Effector CD8-positive, alpha-beta T cell (primary cell): Measurements from ENCODE around the gene SDK1.

Experiments used
- DNase-seq: peaks from one replicate; lab custom pipeline; 2025; lab: John Stamatoyannopoulos, UW

The SDK1 gene

DNA sequence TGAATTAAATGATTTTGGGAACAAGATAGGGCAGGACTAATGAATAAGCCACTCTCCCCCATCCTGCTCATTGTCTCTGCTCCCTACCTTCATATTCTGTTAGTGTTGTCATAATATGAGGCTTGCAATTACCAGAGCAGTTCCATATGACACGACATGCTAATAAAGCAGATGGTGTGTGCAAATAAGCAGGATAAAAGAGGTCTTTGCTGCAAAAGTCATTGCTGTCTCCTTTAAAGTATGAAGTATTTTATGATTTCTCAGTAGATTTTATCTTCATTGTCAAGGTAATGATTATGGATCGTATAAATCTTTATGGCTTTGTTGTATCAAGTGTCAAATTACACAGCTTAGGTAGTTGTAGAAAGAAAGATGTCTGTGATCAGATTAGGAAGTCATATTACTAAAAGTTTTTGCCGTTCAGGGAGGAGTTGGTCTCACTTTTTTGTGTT is 114.8 kb downstream of the SDK1 start:
- no peak for DNase-seq

DNA sequence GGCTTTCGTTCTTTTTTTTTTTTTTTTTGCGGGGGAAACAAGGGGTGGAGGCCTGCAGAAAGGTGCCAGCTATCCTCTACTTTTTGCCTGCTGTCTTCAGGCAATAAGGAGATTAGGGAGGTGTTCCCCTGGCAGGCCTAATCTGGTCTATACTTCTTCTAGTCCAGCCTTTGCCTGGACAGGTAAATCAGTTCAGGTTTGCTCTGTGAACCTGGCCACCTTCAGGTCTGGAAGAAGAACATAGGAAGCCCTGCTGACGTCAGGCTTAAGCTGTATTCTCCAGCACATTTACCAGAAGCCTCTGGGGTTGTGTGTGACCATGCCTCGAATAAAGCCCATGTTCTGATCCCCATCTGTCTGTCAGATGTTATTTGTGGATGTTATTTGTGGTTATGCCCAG is 115.4 kb downstream of the SDK1 start:
- no peak for DNase-seq

DNA sequence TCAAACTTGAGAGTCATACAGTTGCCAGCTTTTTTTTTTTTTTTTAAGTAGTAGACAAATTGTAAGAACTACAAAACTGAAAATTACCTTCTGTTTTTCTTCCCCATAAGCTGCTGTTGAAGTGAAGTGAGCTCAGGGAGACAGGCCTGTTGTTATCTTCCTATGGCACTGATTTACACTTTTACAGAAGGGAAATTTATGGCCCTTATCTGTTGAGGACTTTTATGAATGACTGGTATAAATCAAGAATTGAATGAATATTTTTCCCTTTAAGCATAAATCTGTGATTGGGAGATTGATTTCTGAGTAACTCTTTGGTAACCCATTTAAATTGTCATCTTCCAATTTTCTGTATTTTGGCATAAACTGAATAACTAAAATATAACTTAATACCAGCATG is 124.0 kb downstream of the SDK1 start:
- DNase-seq: no peak

DNA sequence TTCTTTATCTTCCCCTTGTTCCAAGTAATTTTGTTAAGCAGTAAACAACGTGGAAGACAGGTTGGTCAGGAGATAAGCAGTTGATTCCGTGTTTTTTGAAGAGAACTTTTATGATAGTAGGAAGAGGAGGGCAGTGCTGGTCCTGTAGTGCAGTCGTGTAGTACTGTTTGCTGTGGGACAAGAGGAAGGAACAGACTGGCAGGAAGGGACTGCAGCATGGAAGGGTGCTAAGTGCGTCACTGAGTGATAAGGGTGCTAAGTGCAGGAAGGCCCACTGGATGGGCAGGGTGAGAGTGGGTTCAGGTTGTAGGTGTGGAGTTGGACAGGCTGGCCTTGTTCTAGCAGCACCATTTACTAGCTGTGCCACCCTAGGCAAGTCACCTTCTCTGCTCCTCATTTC is 125.0 kb downstream of the SDK1 start:
- no peak for DNase-seq

DNA sequence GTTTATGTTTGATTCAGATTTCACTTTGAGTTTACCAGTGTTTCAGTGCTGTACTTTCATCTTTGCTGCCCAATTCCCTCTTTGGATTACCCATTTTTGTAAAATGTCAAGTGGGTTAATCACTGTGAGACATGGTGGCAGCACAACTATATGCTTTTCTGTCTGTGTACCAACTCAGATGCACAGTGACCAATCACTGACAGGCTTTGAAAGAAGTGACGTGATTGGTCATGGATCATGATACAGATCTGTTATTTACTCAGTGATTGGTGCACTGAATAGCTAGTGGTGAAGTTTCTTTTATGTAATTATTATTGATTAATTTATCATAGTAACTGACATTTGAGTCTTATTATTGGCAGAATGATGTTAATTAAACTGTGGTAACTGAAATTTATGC is 126.9 kb downstream of the SDK1 start:
- DNase-seq: no peak

DNA sequence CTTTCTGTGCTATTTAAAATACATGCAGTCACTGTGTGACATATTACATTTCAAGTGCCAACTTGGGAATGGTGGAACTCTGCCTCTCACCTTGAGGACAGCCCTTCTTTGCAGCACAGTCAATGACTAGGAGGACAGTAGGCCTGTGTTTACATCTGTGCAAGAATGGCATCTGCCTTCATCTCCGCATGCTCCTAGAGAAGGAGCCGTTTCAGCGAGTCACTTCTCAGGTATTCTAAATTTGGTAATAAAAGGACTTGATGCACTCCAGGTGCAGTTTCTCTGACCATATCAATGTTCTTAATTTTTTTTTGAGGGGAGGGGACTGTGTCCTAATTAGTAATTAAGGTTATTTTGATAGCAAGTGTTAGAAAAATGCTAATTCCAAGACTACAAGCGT is 128.9 kb downstream of the SDK1 start:
- DNase-seq: no peak

DNA sequence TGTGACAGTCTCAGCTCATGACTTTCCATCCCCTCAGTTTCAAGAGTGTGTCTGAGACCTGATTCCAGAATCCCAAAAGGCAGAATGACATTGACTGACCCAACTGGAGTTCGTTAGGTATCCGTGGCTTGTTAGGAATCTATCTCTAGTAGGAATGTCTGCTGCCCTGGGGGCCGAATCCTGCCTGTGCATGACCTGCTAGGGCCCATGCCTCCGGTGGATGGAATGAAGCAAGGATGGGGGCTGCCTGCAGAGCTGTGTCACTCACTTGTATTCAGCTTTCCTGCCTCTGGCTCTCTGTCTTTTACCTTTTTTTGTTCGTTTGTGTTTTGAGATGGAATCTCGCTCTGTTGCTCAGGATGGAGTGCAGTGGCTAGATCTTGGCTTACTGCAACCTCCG is 129.5 kb downstream of the SDK1 start:
- no peak for DNase-seq

DNA sequence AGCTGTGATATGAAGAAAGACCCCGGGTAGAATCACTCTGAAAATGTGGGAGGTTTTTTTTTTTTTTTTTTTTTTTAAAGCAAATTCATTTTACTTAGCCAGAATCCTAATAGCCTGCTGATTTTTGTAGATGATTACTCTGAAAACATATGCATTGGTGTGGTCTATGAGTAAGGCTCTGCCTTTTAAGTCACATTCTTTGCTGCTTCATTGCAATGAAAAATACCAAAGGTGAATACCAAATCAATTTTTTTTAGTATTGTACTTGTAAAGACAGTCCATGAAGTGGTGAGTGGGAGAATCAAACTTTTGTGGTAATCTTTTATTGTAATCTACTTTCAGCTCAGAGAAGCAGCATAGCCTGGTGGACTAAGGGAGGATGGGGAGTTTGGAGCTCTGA is 130.3 kb downstream of the SDK1 start:
- no peak for DNase-seq

DNA sequence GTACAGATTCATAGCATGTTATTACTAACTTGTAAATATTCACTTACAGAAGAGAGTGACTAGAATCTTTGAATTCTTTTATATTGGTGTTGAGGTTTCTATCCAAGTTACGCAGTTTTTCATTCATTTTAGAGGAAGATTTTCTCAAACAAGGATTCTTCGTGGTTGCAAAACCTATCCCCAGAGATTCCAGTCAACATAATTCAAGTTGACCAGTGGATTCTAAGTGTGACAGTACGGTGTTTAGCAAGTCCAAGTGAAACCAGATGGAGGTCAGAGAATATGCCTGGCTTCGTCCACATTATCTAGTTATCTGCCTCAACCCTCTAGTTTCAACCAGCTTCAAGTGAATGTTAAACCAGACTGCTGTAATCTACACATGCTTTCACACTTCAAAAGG is 131.9 kb downstream of the SDK1 start:
- DNase-seq: no peak

DNA sequence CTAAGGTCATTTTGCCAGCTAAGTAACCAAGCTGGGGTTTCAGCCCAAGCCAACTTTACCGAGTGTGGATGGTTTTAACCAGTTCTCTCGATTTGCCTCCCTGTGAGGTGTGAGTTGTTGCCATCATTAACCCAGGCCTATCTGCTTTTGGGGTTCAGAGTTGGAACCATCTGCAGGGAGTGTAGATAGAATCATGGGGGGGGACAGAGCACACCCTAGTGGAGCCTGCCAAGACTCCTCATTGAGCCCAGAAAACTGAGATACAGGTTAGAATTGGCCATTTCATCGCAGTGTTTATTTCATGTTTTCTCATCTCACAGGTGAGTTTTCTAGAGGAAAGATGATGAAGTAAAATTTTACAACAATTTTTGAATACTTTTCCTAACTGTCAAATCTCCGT is 133.6 kb downstream of the SDK1 start:
- DNase-seq: no peak

DNA sequence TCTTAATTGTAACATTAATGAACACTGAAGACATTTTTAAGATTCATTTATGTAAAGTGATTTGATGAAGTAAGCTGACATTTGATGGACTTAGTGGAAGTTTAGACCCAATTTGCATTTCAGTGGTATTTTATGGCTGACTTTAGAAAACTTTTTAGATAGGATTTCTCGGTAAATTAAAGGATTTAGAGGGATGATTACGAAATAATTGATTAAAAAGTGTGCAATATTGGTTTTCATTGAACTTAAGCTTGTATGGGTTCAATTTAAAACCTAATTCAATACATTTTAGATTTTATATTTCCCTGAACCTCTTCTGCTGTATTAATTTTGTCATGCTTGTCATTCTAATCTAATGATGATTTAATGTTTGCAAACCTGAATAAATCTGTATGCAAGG is 135.1 kb downstream of the SDK1 start:
- no peak for DNase-seq

DNA sequence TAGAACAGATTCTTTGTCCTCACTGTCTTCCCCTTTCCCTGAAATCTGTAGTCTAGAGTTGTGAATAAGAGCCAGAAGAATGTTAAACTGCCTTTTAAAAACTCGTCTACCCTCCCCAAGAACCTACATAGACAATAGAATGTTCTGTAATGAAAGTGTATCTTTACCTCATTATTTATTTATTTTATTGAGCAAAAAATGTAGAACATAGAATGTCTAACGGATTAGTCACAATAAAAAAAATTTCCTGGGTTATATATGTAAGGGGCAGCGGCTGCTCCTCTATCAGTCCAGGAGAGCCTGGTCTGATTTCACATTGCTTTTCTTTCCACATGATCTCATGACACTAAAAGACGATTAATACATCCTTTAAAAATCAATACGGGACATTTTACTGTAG is 135.7 kb downstream of the SDK1 start:
- DNase-seq: no peak

DNA sequence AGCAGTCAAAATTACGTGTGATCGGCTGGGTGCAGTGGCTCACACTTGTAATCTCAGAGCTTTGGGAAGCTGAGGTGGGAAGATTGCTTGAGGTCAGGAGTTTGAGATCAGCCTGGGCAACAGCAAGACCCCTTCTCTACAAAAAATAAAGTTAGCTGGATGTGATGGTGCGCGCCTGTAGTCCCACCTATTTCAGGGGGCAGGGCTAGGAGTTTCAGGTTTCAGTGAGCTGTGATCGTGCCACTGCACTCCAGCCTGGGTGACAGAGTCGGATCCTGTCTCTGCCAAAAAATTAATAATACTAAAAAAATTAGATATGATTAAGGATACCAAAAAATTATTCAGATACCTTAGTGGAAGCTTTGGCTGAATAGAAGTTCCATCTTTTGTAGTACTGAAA is 136.4 kb downstream of the SDK1 start:
- no peak for DNase-seq

DNA sequence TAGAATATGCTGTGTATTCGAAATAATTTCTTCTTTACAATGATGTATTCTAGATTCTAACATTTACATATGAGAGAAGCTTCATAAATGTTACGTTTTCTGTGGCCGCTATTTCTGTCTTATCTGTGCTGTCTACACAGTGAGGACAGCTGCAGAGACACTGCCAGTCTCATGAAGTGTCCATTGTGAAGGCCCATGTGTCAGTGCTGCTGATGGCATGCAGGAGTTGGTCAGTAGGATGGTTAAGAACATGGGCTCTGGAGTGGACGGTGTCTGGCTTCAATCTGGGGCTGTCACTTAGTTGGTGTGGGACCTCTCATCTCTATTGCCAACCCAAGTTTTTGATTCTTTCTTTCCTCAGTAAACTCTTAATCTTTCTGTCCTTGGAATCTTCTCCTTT is 137.3 kb downstream of the SDK1 start:
- DNase-seq: no peak

DNA sequence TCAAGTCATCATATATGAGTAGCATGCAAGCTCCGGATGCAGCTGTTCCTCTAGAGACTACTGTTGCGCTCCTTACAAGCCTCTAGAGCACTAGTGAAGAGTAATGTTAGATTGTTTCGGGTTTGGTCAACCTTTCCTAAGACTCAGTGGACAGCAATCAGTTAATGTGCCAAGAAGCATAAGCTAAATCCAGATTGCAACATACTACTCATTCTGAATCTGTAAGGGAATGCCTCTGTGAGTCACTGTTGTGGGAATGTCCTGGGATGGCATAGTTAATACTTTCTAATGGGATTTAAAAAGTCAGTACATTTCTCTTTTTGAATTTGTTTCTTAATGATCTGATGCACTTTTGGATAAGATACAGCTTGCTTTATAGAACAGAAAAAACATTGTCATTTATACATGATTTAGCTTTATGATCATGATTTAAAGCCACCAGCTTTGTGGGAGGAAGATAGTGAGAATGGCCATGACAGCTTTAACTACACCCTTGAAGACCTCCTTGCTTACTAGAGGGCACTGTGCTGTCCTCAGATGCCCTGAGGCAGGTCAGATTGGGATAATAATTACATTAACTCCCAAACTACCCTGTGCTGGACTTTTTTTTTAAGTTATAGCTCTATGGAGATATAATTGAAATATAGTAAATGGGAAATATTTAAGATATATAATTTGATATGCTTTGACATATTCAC is 138.4 kb downstream of the SDK1 start:
- DNase-seq: no peak

DNA sequence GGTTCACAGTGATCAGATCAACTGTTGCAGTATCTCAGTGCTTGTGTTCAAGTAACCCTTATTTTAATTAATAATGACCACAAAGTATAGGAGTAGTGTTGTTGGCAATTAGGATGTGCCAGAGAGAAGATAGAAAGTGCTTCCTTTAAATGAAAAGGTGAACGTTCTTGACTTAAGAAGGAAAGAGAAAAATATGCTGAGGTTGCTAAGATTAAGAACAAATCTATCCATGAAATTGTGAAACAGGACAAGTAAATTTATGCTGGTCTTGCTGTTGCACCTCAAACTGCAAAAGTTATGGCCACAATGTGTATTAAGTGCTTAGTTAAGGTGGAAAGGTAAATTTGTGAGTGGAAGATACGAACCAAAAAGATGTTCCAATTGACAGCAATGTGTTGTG is 139.5 kb downstream of the SDK1 start:
- no peak for DNase-seq

DNA sequence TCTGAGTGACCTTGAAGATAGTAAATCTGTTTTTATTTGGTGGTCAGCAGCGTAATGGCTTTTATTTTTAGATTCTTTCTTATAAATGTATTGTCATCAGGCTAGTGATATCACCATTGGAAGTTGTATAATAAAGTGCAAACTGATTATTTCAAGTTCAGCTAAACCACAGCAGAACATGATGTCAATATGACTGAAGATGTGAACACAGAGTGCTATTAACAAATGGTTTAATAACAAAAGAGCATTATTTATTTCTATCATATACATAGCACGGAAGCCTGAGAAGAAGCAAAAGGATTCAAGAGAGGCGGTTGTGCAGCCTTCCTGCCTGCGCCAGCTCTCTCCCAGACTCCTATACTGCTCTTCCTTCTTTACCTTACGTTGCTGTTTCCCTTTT is 142.7 kb downstream of the SDK1 start:
- DNase-seq: no peak

DNA sequence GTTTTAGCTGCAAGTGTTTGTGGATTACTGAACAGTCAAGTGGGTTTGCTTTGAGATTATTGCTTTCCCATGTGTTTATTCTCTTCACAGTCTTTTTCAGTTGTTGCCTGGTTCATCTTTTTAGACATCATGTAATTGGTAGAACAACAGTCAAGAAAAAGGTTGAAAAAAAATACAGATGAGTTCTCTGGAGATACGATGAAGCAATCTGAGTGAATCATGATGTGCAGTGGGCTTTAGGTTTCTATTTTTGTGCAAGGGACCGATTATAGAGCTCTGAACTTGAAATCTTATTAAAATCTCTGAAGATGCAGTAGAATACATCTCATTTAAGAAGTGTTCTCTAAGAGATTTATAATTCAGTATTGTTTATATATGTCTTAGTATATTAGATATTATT is 145.7 kb downstream of the SDK1 start:
- DNase-seq: no peak

DNA sequence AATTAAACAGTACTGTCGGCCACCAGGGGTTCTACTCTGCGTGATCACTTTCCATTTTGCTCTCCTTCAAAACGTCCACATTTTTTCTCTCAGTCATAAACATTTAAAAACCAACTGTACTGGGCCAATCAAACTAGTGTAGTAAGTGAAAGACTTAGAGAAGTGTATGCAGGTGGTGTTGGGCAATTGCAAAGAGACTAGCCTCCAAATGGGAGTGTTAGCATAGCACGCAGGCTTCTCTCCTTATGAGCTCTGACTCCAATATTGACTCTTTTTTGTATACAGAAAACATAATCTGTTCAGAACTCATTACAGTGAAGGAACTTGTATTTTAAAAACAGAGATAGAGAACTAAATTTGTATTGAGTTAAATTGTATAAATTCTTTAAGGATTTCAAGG is 150.6 kb downstream of the SDK1 start:
- no peak for DNase-seq

DNA sequence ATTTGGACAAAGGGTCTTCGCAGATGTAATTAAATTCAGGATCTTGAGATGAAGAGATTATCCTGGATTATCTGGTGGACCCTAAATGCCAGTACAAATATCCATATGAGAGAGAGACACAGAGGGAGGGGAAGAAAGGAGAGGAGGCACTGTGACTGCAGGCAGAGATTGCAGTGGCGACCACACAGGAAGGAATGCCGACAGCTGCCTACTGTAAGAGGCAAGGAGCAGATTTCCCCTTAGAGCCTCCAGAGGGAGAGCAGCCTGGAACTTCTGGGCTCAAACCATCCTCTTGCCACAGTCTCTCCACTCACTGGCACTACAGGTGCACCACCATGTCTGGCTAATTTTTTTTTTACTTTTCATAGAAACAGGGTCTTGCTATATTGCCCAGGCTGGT is 152.3 kb downstream of the SDK1 start:
- DNase-seq: no peak

DNA sequence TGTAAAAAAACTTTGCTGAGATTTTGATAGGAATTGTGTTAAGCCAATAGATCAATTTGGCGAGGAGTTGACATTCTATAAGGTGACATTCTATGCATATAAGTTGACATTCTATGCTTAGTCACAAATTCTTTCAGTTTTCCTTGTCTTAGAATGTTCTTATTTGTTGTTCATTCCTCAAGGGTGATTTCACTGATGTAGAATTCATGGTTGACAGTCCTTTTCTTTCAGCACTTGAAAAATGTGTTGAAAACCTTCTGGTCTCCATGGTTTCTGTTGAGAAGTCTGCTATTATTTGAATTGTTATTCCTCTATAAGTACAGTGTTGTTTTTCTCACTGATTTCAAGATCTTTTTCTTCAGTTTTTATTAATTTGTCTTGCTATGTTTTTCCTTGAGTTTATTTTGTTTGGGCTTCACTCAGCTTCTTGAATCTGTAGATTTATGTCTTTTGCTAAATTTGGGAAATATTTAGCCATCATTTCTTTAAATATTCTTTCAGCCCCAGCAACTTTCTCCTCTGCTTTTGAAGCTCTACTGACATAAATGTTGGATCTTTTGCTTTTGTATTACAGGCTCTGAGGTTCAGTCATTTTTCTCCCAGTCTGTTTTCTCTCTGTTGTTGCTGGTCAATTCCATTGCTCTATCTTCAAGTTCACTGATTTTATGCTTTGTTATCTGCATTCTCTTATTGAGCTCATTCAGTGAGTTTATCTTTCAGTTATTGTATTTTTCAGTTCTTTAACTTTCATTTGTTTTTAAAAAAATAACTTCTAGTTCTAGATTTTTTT is 154.9 kb downstream of the SDK1 start:
- no peak for DNase-seq

DNA sequence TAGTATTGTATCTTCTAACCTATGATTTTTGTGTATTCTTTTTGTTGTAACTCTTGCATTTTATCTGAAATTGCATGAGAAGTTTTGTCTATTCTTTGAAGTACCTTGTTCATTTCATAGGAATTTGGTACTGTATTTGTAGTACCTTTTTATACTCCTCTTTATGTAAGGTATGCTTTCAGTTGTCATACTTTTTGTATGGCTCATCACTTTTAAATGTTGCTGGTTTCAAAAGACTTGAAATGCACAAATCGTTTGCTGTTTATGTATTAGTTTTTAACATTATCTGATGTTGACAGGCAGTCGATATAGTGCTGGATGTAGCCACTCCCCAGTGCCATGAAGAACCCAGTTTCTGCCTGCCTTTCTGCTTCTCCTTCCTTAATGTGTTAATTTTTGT is 158.1 kb downstream of the SDK1 start:
- DNase-seq: no peak

DNA sequence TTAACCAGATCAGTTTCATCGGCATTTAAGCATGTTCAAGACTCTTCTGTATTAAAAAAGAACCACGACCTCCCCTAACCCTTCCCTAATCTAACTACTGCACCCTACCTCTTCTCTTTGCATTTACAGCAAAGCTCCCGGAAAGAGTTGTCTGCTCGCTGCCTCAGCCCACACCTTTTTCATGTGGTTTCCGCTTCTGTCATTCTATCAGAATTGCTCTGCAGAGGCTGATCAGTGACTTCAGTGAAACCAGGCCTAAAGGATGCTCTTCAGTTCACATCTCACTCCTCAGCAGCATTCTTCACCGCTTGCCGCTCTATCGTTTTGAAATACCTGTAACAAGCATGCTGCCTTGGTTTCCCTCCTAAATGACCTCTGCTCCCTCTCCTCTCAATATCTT is 160.9 kb downstream of the SDK1 start:
- DNase-seq: peak; percentile 34

DNA sequence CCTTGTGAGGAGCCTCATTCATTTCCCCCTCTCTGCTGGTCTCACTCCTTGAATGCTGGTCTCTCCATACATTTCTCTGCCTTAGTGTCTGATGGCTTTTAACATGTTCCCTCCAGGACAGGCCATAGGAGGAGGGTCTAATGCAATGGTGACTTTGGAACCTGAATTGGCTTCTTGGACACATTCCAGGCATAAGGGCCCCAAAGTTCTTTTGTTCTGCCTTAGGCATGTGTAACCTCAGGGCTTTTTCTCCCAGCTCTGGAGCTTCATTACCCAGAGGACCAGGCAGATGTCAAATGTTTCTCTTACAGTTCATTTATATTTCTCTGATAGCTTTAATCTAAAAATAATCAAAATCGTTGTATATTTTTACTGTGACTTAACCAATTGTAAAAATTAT is 162.6 kb downstream of the SDK1 start:
- no peak for DNase-seq
